Stimulated activated CD4-positive, alpha-beta T cell treated with anti-CD3 and anti-CD28 coated beads, Interleukin-2, amount 100 ng/mL, for 24 hours (primary cell): ENCODE measurements around the gene NADK2.

Source experiments
- DNase-seq, 2 donors: peaks; one replicate each; pipeline ENCODE4 v3.0.0-alpha.2; 2020

Gene NADK2

DNA sequence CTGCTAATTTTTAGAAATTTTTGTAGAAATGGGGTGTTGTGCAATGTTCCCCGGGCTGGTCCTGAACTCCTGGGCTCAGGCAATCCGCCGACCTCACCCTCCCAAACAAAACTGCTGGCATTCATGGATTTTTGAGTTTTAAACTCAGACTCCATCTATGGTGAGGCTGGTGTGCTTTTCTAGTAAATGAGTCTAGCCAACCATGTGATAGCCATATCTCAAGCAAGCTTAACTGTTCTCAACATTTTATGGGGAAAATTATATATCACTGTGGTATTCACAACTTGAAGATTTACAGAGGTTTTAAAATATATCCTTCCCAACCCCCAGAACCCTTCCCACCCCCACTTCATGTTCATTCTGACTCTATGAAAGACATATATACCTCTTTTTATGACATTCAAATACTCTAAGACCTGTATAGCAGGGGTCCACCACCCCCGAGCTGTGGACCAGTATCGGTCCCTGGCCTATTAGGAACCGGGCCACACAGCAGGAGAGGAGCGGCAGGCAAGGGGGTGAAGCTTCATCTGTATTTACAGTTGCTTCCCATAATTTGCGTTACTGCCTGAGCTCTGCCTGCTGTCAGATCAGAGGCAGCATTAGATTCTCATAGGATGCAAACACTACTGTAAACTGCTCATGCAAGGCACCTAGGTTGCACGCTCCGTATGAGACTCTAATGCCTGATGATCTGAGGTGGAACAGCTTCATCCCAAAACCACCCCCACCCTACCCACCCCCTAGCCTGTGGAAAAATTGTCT, 4.5 kb upstream of the NADK2 start:
- DNase-seq: no peak

DNA sequence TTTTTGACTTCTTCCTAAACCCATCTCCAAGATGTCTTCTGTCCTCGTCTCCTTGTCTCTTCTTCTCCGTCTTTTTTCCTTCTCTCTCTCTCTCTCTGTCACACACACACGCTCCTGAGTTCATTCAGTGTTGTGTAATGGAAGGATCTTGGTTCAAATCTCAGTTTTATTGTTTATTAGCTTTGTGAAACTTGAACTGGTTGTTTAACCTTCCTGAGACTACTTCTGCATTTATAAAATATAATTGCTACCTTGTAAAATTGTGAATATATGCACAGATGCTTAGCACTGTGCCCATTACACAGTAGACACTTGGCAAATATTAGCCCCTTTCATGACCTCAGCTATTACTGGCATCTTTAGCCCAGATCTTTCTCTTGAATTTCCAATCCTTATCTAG, 2.4 kb upstream of the NADK2 start:
- no peak for DNase-seq

DNA sequence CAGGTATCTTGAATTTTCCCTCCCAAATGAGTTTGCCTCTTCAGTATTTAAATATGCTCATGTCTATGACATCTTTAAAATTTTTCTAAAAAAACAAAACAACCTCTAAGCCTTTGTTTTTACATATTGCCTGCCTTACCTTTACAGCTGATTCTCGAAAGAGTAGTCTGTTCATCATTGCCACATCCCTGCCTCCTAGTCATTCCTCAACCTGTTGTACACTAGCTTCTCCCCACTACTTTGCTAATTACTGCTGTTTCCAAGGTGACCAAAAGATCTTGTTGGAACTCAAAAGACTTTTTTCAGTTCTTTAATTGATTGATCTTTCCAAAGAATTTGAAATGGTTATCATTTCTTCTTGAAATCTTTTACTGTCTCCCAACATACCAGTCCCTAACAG, 1.9 kb upstream of the NADK2 start:
- no peak for DNase-seq

DNA sequence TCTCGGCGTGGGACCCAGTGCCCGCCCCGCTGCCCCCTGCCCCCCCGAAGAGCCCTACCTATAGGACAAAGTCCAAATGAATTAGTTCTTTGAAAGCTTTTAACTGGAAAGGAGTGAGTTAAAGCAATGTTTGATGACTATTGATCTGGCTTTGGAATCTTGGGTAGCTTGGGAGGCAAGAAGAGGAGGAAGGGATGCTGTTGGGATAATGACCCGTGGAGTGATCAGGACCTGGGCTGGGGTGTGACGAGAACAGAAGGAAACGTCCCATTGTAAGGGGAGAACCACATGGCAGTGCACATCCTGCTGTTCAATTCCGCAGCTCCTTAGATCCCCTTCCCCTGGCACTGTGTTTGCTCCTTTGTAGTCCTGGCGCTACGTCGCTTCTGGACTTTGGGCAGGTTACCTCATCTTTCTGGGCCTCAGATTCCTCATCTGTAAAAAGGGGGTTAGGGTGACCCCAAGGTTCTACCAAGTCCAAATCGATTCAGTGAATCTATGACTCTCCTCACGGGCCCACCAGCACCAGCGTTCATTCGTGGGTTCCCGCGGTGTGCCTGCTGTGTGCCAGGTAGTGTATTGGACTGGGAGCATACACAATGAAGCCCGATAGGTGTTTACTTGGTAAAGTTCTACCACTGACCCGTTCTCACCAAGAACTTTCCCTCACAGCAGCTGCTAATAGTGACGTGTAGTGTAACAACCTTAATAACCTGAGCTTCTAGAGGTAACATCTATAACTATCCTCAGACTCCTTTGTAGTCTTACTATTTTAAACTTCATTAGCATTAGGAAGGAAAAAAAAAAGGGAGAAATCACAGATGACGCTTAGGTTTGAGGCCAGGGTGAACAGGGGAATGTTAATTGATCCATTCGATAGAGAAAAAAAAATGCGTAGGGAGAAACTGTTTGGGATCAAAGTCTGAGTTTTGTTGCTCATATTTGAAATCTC, 1.1 kb upstream of the NADK2 start:
- peak; percentile 11 to 23 for DNase-seq

DNA sequence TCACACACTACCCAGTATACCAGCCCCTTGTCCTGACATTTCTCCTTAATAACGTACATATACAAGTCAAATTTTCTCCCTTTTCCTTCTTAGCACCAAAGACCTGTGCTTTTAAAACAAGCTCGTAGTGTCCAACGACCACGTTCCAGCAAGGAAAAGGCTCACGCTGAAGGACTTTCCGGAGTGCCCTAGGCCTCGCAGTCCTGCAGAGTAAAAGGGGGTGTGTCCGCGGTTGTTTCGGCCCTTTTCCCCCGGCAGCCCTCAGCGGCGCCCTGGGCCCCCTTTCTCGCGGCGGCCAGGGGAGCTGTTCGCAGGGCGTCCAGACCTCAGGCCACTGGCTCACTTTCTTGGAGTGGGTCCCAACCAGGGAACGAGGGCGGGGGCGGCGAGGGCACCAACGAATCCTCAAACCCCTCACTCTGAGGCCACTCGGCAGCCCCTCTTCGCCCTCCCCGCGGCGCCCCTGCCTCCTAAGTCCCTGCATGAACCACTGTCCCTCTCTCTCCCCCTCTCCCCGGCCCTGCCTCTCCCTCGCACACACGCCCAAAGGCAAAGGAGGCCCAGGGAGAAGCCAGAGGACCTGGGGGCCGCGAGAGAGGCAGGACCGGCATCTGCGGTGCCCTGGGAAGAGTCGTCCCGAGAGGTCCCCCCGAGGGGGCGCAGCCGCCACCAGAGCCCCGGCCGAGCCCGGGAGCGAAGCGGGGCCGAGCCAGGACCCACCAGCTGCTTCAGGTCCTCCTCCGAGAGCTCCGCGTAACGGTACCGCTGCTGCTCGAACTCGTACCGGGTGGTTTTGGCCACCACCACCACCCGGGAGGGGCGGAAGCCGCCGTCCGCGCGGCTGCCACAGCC, 720 bp downstream of the NADK2 start:
- peak; percentile 41 to 50 for DNase-seq

DNA sequence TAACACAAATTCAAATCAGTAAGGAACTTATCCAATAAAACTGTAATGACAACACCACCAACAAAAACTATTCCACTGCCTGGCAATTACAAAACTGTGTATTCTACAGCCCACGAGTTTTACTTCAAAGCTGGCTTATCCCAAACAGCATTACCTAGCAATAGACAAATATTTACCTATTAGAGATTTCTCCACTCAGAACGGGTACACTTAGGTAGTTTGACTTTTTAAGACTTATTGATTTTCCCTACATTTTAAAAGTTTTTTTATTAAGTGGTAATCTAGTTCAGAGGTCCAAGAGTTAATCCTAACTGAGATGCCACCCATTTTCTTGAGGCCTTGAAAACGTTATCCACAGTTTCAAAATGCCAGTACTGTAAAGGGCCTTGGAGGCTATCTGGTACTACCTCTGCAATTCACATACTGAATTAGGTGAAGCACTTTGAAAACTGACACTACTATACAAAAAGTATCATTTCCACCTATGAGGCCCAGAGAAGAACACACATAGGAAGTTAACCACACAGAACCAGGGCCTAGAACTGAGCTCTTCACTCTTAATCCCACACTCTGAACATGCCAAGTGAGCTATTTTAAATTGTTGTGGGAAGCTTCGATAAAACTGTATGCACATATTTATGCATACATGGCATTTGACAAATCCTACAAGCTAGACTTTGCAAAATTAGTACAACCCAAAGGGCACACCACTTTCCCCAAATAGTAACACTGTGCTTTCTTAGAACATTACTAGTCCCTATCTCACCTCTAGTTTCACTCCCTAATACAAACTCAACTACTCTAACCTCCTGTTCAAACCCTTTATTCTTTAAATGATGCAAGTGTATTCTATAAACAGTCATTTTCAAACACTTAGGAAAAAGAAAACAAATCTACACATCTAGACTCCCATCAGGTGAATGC, 2.1 kb downstream of the NADK2 start:
- DNase-seq: no peak

DNA sequence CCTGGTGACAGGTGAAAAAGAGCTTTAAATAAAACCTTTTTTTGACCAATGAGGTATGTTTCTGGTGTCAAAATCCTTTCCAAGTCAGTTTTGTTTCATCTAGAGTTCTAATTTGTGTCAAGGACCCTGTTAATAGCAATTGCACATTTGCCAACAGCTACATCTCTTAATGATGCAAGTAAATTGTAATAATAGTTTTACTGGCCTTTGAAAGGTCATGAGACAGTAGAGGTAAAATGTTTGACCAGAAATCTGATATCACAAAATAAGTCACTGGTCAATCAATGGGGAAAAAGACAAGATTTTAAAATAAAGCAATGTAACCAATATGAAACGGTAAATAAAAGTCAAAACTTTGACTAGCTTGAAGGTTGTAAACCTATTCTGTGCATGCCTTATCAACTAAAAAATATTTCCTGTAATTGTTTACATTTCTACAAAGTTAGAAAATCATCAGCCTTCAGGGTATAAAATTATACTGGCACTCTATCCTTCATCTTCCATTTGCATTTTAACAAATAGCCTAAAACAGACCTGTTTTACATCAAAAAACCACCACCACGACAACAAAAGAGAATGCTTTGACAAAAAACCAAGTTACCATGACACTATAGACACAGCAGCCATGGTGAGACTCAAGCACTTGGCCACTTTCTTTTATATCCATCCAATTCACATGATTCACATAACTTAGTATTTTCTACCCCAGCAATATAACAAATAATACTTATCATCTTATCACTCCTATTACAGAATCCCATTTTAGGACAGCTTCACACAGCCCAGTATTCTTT, 3.0 kb downstream of the NADK2 start:
- no peak for DNase-seq

DNA sequence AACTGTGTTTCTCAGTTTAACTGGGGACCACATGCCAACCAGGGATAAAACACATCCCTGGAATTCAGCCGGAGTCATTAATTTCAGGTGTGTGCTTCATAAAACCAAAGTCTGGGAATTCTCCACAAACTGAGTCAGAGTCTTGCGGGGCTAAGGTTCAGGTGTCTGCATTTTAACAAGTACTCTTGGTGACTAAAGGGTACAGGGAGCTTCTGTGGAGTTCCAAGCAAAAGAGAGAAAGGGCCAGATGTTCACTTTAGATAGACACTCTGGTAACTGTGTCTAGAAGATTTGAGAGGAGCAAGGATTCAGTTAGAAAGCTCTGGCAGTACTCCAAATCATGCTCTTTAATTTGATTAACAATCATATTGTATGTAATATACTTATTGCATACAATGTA, 4.0 kb downstream of the NADK2 start:
- DNase-seq: no peak

DNA sequence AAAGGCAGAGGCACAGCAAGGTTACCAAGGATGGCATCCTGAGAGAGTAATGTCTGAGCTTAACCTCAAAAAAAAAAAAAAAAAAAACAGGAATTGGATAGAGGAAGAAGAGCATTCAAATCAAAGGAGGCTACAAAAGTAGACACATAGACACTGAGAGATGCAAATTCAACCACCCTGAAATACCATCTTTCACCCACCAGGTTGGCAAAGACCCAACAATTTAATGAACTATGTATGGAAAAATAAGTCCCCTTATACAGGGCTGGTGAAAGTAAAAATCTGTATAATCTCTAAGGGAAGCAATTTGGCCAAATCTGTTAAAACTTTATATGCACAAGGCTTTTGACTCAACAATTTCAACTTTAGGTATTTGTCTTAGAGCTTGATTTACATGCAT, 4.9 kb downstream of the NADK2 start:
- DNase-seq: no peak

DNA sequence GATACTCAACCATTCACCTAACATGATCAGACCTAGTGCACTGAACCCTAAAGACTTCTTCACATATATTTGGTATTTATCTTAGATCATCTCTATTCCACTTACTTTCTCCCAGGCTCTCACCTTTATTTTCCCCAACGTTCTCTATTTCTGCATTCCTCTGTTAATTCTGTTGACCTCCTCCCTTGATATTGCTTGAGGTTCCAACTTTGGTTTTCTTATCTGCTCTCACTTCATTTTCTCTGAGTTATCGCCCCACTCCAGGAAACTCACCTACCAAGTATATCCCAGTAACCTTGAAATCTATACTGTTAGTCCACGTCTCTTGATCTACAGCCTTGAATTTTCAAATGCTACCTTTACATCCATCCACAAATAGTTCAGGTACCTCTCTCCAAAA, 9.2 kb downstream of the NADK2 start:
- DNase-seq: no peak

DNA sequence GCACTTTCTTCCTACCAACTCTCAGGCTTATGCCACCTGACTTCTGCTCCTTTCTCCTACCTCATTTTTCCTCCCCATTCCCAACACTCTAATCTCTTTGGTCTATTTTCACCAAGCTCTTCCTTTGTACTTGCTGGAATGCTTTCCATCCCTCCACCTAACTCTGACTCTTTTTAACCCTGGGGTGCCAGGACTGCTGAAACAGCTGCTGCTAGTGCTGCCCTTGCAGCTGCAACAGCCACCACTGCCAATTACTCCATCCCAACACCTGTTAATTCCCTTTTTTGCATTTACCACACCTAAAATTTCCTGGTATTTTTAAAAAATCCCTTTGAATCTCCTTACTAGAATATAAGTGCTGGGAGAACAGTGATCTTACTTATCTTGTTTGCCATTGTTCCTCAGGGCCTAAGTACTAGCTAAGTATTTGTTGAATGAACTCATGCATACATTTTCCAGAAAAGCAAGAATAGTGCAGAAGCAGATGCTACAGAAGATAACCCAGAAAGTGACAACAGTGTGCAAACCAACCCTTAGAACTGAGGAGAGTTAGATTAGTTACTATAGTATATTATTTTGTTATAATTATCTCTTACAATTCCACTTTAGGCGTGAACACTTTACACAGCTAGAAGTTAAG, 11.5 kb downstream of the NADK2 start:
- DNase-seq: no peak

DNA sequence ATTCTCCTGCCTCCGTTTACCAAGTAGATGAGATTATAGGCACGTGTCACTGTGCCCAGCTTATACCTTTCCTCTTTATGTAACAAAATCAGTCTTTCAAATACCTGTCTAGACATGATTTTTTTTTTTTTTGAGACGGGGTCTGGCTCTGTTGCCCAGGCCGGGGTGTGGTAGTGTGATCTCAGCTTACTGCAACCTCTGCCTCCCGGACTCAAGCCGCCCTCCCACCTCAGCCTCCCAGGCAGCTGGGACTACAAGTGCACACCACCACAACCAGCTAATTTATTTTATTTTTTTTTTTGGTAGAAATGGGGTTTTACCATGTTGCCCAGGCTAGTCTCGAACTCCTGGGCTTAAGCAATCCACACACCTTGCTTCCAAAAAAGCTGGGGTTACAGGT, 13.2 kb downstream of the NADK2 start:
- DNase-seq: no peak

DNA sequence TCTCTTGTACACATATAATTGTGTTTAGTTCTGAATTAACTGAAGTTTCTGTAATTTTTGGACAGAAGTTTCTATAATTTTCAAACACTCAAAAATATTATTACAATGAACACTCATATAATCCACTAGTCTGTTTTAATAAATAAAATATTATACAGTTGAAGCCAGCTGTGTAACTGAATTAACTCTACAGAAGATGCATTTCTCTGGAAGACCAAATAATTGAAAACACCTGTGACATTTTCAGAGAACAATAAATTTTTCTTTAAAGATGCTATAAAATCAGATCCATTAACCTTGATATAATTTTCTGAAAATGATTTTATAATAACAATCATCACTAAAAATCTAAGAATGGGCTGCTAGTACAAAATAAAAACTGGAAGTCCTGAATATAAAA, 14.7 kb downstream of the NADK2 start:
- DNase-seq: no peak

DNA sequence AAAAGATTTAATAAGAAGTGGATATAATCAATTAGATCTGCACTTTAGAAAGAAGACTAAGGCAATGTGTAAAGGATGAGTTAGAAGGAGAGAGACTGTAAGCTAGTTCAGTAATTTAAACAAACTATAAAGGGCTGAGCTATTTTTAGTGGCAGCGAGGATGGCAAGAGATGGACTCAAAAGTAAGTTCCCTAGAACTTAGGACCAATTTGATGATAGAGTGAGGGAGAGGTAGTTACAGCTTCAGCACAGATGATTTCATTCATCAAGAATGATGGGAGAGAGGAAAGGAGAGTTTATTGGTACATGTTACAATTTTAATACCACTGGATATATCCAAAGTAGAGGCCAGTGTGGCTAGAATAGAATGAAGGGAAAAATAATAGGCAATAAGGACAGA, 19.1 kb downstream of the NADK2 start:
- no peak for DNase-seq

DNA sequence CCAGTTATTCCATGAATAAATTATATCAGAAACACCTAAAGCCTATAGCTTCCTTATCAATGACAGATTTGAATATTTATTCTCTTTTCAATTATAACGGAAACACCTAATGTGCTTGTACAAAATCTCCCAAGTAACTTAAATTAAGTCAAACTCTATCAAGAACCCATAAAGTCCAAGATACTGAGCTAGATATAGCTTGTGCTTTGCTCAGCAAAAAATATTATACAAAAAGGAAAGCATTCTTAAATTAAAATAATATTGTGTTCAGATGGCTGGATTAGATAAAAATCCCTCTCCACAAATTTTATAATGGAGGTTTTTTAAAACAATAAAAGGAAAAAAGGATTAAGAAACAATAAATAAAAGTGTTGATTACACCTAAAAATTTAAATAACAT, 23.7 kb downstream of the NADK2 start:
- DNase-seq: no peak

DNA sequence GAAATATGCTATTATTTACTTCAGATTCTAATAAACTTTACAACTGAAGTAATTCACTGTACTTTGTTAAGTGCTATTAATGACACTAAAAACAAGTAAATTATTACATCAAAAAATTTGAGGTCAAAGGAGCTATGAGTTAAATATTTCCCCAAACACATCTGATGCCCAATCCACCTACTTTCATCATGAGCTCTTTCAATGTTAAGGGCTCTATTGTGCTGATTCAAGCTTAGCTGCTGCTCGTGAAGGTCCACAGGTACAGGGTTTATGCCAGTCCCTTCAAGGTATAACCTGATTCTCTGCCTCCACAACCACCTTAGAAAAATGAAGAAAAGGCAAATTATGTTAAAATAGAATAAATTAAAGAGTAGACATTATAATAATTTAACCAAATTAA, 24.2 kb downstream of the NADK2 start:
- no peak for DNase-seq

DNA sequence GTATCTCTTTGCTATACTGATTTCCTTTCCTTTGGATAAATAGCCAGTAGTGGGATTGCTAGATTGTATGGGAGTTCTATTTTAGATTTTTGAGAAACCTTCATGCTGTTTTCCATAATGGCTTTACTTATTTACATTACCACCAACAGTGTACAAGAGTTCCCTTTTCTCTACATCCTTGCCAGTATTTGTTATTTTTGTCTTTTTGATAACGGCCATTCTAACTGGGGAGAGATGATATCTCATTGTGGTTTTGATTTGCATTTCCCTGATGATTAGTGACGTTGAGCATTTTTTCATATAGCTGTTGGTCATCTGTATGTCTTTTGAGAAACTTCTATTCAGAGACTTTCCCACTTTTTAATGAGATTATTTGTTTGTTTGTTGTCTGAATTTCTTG, 25.8 kb downstream of the NADK2 start:
- DNase-seq: no peak

DNA sequence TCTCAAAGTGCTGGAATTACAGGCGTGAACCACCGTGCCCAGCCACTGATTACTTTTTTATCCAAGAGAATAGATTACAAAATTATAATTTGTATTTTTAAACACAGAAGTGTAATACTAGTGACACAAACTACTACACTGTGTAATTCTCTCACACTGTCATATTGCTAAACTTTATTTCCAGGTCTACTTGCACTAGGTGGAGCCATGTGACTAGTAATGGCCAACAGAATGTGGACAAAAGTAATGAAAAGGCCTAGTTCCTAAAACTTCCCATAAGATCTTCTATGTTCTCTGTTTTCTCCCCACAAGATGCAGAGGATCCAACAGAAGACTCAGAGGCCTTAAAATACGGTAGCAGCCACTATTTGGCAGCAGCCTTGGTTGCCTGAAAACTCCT, 27.3 kb downstream of the NADK2 start:
- no peak for DNase-seq

DNA sequence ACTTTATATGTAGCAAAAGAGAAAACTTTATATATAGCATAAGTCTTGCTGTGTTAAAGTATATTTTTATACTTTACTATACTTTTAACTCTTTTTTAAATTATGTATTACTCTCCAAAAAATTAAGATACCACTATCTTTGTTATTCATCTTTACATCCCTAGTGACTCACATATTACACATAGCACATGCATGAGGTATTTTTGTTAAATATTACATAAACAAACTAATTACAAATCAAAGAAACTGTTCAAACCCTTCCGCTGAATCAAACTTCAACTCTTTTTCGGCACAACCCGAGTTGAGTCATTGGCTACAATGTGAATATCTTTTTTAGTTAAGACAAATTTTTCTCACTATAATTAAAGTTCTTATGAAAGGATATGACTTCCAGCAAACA, 32.1 kb downstream of the NADK2 start:
- DNase-seq: no peak

DNA sequence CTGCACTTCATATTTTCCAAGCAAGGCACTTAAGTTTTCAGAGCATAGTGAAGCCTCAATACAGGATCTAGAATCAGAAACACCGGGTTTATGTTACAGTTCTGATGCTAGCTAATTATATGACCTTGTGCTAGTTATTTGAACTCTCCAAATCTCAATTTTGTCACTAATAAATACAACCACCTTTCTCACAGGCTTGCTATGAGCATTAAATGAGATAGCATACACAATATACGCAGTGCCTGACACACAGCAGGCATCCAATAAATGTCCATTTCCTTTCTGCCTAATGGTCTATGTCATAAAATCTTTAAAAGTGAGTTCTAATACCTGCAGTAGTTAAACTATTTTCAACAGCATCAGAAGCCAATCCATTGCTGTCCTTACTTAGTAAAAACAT, 32.9 kb downstream of the NADK2 start:
- DNase-seq: no peak

DNA sequence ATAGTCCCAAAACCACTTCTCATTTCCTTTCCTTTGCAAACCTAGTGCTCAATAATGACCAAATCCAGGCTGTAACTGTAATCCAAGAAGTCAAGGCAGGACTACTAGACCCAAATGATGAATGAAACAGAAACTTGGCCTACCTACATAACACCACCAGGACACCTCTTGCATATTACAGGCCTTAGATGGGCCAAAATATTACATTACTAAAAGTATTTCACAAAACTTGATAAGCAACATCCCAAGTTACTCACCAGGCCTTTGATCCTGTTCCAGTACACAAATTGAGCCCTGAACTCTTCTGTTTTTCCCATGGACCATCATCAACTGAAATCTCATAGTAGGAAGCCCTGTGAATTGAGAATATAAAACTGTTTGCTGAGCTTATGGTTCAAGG, 34.8 kb downstream of the NADK2 start:
- no peak for DNase-seq
